Bronchial epithelial cell (primary cell): Measurements from ENCODE around the gene UPK2. TPM values are rescaled to one million over a fixed set of nuclear protein-coding genes. Genes with fewer than 3 reads are reported as not detected.
A peak's percentile ranks its signal among the peaks of the same experiment; 100 is the strongest.
"Not testable (repeated sequence)": the region's sequence is repeated elsewhere in the genome, so short reads cannot be mapped to it uniquely, and the experiment has no call there.

Source experiments
- DNase-seq: peaks from one replicate; pipeline ENCODE4 v3.0.0-alpha.2; 2010; ENCODE audit warnings: low read depth
- FAIRE-seq: peaks from 2 replicates; lab custom pipeline; 2011; peaks lifted over from hg19 to GRCh38; lab: Jason Lieb, UNC
- H3K27me3 ChIP-seq: 2 replicates; pipeline ENCODE4 v1.5.1; 2011; ENCODE audit warnings: low read length; ENCODE audit not compliant: control insufficient read depth, insufficient read depth
- H3K36me3 ChIP-seq: 2 replicates; pipeline ENCODE4 v1.5.1; 2011; ENCODE audit warnings: low read length; ENCODE audit not compliant: control insufficient read depth, insufficient read depth
- H3K4me3 ChIP-seq: 2 replicates; pipeline ENCODE4 v1.5.1; 2011; ENCODE audit warnings: mild to moderate bottlenecking, low read depth, low read length, control low read depth
- CTCF ChIP-seq: IDR thresholded peaks from 2 replicates; pipeline ENCODE4 v1.5.1; 2011; ENCODE audit warnings: mild to moderate bottlenecking, moderate library complexity, low read length, control low read depth, inconsistent platforms; ENCODE audit not compliant: insufficient read depth, severe bottlenecking
- total RNA-seq: library from RNA; depleted of rRNA; stranded (reverse); fragments of >200 nt; gene quantifications from 2 replicates; pipeline ENCODE4 v1.2.1, GENCODE V29; 2014

The UPK2 gene
- total RNA-seq, 1 donor from 2014 or later = not detected

GRCh38 chr11:118984825-118985224 is 28.7 kb downstream of the UPK2 start:
- TF ChIP-seq CTCF = no peak
- H3K36me3 ChIP-seq = no peaks in the 10 kb centered on the region
- DNase-seq (no peak), FAIRE-seq (no peak)
- no peak overlapping the region for H3K4me3 ChIP-seq
- H3K27me3 ChIP-seq = peaks cover 2% of the 10 kb centered on the region

- Histone ChIP-seq H3K4me3 (no peak overlapping the region), H3K36me3 (no peaks in the 10 kb centered on the region), H3K27me3 (no peaks in the 10 kb centered on the region)
- TF ChIP-seq CTCF = no peak
- DNase-seq = peak; percentile 96
- peak; percentile 62 for FAIRE-seq
Observed at GRCh38 chr11:118988280-118988679, 32.2 kb downstream of the UPK2 start.

GRCh38 chr11:118991486-118992038 is 35.5 kb downstream of the UPK2 start:
- not testable (repeated sequence) for H3K4me3 ChIP-seq, H3K27me3 ChIP-seq, DNase-seq, FAIRE-seq, H3K36me3 ChIP-seq

- no peaks in the 10 kb centered on the region for H3K27me3 ChIP-seq
- peak overlapping the region; percentile 65 for H3K4me3 ChIP-seq
- peak; percentile 2 for TF ChIP-seq CTCF
- peaks cover 1% of the 10 kb centered on the region for H3K36me3 ChIP-seq
- FAIRE-seq = no peak
- DNase-seq = no peak
Observed at GRCh38 chr11:118996926-118997626, 41.0 kb downstream of the UPK2 start.

- FAIRE-seq = no peak
- TF ChIP-seq CTCF = peak; percentile 11
- Histone ChIP-seq H3K27me3 (no peaks in the 10 kb centered on the region), H3K36me3 (peaks cover 1% of the 10 kb centered on the region), H3K4me3 (peak within 1 kb of the TSS; percentile 65)
- peak; percentile 79 for DNase-seq
Observed at GRCh38 chr11:118997627-118998387, 41.7 kb downstream of the UPK2 start, which contains the start of gene CENATAC. Gene CENATAC (plus strand): TSS chr11:118998138. CDS start chr11:118998198, 60 bp downstream.

- H3K36me3 ChIP-seq = peaks cover 3% of the 10 kb centered on the region
- no peak for FAIRE-seq
- peak; percentile 25 for DNase-seq
- peak overlapping the region; percentile 65 for H3K4me3 ChIP-seq
- TF ChIP-seq CTCF = no peak
- H3K27me3 ChIP-seq = no peaks in the 10 kb centered on the region
Observed at GRCh38 chr11:118998388-118998717, 42.3 kb downstream of the UPK2 start.
